Germinal center (tissue), 1 donor: ENCODE results near the gene DCUN1D3.
"Not testable (repeated sequence)": the region's sequence is repeated elsewhere in the genome, so short reads cannot be mapped to it uniquely, and the experiment has no call there.

Source experiments
- DNase-seq: peaks from one replicate; pipeline ENCODE4 v3.0.0; 2012; ENCODE audit warnings: mixed read lengths, low spot score

The DCUN1D3 gene

GRCh38 chr16:20862162-20862960, 37.8 kb downstream of the DCUN1D3 start:
- no peak for DNase-seq

GRCh38 chr16:20860995-20861394, 39.2 kb downstream of the DCUN1D3 start:
- DNase-seq: not testable (repeated sequence)

GRCh38 chr16:20860361-20860760, 39.8 kb downstream of the DCUN1D3 start:
- DNase-seq: no peak

- no peak for DNase-seq
These were observed 40.5 kb downstream of the DCUN1D3 start for GRCh38 chr16:20859699-20860098.

- DNase-seq: no peak
These were observed 40.9 kb downstream of the DCUN1D3 start for GRCh38 chr16:20859229-20859628.

GRCh38 chr16:20857281-20857680, 42.9 kb downstream of the DCUN1D3 start:
- DNase-seq: no peak

- no peak for DNase-seq
These were observed 45.2 kb downstream of the DCUN1D3 start for GRCh38 chr16:20854963-20855362.

GRCh38 chr16:20853981-20854620, 46.1 kb downstream of the DCUN1D3 start:
- DNase-seq: no peak

GRCh38 chr16:20853143-20853542, 47.0 kb downstream of the DCUN1D3 start:
- DNase-seq: no peak

- no peak for DNase-seq
These were observed 48.6 kb downstream of the DCUN1D3 start for GRCh38 chr16:20851601-20852000.

- no peak for DNase-seq
These were observed 49.2 kb downstream of the DCUN1D3 start for GRCh38 chr16:20850981-20851380.

GRCh38 chr16:20849589-20850390, 50.4 kb downstream of the DCUN1D3 start:
- peak; percentile 47 for DNase-seq

GRCh38 chr16:20847550-20847949, 52.6 kb downstream of the DCUN1D3 start:
- DNase-seq: no peak

- no peak for DNase-seq
These were observed 53.6 kb downstream of the DCUN1D3 start for GRCh38 chr16:20846551-20846950.

GRCh38 chr16:20846030-20846429, 54.1 kb downstream of the DCUN1D3 start:
- no peak for DNase-seq

GRCh38 chr16:20844588-20844987, 55.6 kb downstream of the DCUN1D3 start:
- no peak for DNase-seq

GRCh38 chr16:20844054-20844453, 56.1 kb downstream of the DCUN1D3 start:
- DNase-seq: no peak

GRCh38 chr16:20839504-20839903, 60.7 kb downstream of the DCUN1D3 start:
- no peak for DNase-seq

- no peak for DNase-seq
These were observed 61.9 kb downstream of the DCUN1D3 start for GRCh38 chr16:20838240-20838639.

- DNase-seq: no peak
These were observed 67.1 kb downstream of the DCUN1D3 start for GRCh38 chr16:20833086-20833485.

GRCh38 chr16:20830372-20830771, 69.8 kb downstream of the DCUN1D3 start:
- DNase-seq: no peak

- no peak for DNase-seq
These were observed 70.6 kb downstream of the DCUN1D3 start for GRCh38 chr16:20829536-20829935.
